GM19193 (cell line): ENCODE results near the gene ACCS.

Source experiments
- POLR2A ChIP-seq: IDR thresholded peaks from 4 replicates; pipeline ENCODE4 v1.6.1; 2011; ENCODE audit not compliant: insufficient read depth, insufficient read length; ENCODE audit errors: extremely low read depth

ACCS gene

GRCh38 chr11:44130751-44131150, 64.7 kb downstream of the ACCS start:
- no peak for TF ChIP-seq POLR2A

- TF ChIP-seq POLR2A = no peak
Observed at GRCh38 chr11:44133335-44133946, 67.4 kb downstream of the ACCS start.
